ENCODE data around the gene TRIM40.
A peak's percentile ranks its signal among the peaks of the same experiment; 100 is the strongest.

Gene TRIM40
- 0 reads per million in 2 donors for total RNA-seq

GRCh38 chr6:30135757-30136156 is at the start of gene TRIM40:
TRIM40 (plus strand) TSS chr6:30136140; CDS start chr6:30137037, 897 bp downstream.
- no peak for DNase-seq

GRCh38 chr6:30087876-30088275 is 48.1 kb upstream of the TRIM40 start:
- DNase-seq, result no peak

GRCh38 chr6:30091577-30092381 is 44.2 kb upstream of the TRIM40 start:
- no peak for DNase-seq

GRCh38 chr6:30092852-30093543 is 42.9 kb upstream of the TRIM40 start:
- no peak for DNase-seq

- DNase-seq, result no peak
Observed at GRCh38 chr6:30093951-30094661, 41.8 kb upstream of the TRIM40 start.

- DNase-seq, result no peak
Observed at GRCh38 chr6:30096829-30097228, 39.1 kb upstream of the TRIM40 start.

- DNase-seq, result no peak
Observed at GRCh38 chr6:30097902-30098768, 37.8 kb upstream of the TRIM40 start.

- DNase-seq, result no peak
Observed at GRCh38 chr6:30100154-30100553, 35.8 kb upstream of the TRIM40 start.

- DNase-seq, result no peak
Observed at GRCh38 chr6:30100585-30101443, 35.1 kb upstream of the TRIM40 start.

GRCh38 chr6:30101444-30102413 is 34.2 kb upstream of the TRIM40 start:
- DNase-seq, result peak; percentile 44

GRCh38 chr6:30102414-30102969 is 33.4 kb upstream of the TRIM40 start:
- no peak for DNase-seq

GRCh38 chr6:30102970-30103871 is 32.7 kb upstream of the TRIM40 start:
- DNase-seq, result no peak

- no peak for DNase-seq
Observed at GRCh38 chr6:30103872-30104179, 32.1 kb upstream of the TRIM40 start.

- no peak for DNase-seq
Observed at GRCh38 chr6:30104661-30105060, 31.3 kb upstream of the TRIM40 start.

GRCh38 chr6:30111266-30111856 is 24.6 kb upstream of the TRIM40 start:
- no peak for DNase-seq

- no peak for DNase-seq
Observed at GRCh38 chr6:30112402-30112994, 23.4 kb upstream of the TRIM40 start.

- no peak for DNase-seq
Observed at GRCh38 chr6:30113003-30113759, 22.8 kb upstream of the TRIM40 start, which contains the start of gene TRIM31. TRIM31 (minus strand) TSS chr6:30113090; CDS start chr6:30112805, 285 bp downstream.

Data from activated gamma-delta T cell (primary cell).